GM19328 (cell line): Measurements from ENCODE around the gene P3H2.
A peak's percentile ranks its signal among the peaks of the same experiment; 100 is the strongest.

ENCODE experiments used
- ATAC-seq: cut with Tn5 transposase; IDR thresholded peaks from one replicate; pipeline ENCODE4 v1.9.1; 2021; ENCODE audit warnings: mild to moderate bottlenecking, moderate library complexity; ENCODE audit not compliant: unreplicated experiment

Gene P3H2

DNA sequence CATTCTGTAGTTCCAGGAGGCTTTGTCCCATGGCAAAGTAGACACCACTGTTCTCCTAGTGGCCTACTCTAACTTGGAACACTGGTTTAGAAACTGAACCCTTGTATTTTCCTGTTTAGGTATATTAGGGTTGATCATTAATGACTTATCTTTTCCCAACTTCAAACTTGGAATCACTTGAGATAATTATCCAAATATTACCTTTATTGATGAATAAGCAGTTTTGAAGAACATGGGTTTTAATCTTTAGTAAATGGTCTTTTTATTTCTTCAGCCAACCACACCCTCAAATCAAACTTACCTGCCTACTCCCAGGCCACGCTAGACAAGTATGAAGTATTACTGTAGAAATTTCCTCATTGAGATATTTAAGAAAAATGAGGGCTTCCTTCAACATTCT is 6.5 kb upstream of the P3H2 start:
- no peak for ATAC-seq

DNA sequence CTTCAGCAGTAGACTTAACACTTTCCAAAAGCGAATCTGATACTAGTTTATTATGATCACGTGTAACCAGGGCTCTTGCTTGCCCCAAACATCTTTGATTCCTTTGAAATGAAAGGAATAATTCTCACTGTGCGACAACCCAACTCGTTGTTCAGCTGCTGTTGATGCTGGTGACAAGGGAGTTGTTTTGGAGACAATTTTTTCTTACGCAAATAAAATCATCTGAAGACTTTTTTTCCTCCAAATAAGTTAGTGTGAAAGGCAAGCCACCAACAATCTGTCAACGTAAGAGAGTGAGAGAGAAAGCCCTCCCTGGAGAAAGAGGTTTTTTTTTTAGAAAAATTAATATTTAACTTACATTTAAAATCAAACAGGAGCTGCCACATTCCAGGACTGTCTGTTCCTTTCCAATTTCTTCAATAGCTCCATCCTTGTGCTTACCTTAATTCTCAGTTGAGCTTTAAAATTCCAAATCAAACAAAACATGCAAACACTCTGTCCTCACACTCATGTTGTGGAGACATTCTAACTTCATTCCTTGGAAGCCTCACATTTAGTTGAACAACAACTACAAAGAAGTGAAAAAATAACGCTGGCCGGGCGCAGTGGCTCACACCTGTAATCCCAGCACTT is 4.9 kb upstream of the P3H2 start:
- no peak for ATAC-seq

DNA sequence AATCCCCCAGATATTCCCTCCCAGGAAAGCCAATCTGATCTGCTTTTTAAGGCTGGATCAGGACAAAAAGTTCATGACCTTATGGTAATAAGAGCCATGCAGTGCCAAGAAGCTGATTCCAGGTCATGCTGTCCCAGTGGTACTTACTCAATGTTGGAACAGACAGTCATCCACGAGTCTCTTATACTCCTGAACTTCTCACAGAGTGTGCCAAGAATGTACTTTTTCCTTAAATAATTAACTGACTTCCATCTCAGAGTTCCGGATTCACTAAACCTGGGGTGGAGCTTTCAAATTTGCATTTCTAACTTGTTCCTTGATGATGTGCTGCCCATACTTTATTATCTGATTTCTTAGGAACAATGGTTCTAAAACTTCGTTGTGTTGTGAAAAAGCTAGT is 3.4 kb upstream of the P3H2 start:
- ATAC-seq = no peak

DNA sequence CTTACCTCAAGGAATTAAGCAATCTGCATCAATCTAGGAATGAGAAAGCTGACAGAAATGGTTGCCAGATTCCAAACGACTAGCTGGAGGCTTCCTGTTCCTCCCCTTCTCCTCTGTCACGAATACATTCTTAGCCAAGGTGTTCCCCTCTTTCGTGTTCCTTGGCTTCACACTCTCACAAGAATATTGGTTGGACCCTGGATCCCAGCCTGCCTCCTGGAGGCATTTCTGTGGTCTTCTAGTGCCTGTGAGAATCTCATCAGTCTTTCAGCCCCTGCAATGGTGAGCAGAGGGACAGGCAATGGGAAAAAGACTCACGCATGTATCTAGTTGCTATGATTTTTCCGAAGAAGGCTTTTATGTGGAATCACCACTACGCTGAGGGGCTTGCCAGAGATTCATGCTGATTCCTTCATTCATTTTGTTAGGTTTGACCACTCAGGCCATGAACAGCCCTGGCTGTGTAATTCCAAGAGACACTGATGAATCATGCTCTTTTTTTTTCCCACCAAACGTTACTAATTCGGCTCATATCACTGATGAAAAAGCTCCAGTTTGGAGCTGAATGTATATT is 1.6 kb upstream of the P3H2 start:
- ATAC-seq = no peak

DNA sequence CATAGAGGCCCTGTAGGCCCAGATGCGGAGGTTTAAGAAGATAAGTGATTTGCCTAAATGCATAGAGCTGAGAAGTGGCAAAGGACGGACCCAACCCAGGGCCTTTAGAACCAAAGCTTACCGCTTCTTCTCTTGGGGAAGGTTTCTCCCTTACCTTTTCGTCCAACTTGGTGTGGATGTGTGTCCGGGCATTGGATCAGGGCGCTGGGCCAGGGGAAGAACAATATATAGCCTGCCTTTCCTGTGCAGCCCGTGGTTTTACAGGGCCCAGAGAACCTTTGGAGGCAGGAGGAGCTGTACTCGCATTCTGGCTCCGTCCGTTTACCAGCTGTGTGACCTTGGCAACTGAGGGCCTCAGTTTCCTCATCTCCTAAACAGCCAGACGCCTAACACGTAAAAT is 686 bp upstream of the P3H2 start:
- ATAC-seq = no peak

DNA sequence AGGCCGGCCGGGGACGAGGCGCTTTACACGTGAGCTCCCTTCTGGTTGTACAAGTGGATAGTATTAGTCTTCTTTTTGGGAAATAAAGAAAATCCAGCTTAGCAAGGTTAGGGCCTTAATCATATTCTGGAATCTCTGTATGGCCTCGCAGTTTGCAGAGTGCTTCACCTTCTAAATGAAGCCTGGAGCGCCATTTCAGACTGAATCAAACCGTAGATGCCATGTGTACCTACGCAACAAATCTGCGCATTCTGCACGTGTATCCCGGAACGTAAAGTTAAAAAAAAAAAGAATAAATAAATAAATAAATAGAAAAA is 322 bp upstream of the P3H2 start:
- ATAC-seq = no peak

DNA sequence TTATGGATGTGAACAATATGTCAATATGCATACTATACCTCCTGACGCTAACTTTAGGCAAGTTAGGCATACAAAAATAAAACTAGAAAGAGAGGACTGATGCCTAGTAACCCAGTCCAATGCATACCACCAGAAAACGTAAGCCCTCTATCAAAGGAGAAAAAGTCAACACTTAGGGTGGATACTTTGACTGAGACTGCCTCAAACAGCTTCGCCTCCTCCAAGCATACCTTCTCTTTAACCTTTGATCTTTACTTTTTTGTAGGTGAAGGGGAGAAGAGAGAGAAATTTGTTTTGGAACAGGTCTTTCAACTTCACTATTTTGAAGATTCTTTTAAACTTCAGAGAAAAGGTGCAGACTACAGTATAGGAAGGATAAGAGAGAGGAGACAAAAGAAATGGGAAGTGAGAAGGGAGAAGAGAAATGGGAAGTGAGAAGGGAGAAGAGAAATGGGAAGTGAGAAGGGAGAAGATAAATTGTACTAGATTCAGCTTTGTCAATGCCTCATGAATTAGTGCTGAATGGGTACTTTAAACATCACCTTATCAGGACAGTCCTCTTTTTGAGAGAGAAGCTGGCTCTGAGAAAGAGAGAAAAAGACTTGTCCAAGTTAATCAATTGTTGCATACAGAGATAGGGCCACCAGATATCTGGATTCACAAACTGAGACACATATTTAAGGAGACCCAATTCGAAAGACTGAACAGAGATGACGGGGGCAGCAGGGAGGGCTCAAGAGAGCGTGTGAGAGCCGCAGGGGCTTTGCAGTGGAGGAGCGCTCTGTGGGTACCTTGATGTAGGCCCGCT is 1.0 kb downstream of the P3H2 start:
- ATAC-seq = peak; percentile 6

DNA sequence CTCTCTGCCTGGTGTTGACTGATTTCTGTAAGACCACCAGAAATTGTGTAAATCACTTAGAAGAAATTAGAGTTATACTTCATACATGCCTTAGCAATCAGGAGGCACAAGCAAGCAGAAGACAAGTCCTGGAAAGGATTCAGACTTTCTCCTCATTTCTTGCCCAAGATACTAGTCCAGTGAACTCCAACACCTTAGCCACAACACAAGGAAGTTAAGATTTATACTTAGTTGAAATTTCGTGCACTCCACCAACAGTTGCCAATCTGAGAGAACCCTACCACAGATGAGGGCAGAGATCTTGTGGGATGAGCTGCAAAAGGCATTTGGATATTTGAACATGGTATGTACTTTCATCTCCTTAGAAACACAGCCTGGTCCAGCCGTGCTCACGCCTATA is 2.3 kb downstream of the P3H2 start:
- ATAC-seq = no peak

DNA sequence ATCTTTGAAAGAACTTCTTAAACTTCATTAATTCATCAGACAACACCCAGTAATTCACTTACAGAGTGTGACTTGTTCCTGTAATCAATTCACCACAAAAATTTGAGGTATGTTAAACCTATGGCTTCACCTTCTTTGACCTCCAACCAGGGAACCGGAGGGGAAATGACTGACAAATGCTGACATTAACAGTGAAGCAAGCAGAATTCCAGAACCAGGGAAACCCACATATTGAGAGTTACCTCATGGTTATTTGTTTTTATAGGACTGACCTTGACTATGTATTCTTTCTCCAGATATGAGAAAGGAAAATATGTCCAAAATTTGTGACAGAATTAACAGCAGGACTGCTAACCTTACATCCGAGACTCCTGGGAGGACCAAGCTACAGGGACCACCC is 2.7 kb downstream of the P3H2 start:
- no peak for ATAC-seq

DNA sequence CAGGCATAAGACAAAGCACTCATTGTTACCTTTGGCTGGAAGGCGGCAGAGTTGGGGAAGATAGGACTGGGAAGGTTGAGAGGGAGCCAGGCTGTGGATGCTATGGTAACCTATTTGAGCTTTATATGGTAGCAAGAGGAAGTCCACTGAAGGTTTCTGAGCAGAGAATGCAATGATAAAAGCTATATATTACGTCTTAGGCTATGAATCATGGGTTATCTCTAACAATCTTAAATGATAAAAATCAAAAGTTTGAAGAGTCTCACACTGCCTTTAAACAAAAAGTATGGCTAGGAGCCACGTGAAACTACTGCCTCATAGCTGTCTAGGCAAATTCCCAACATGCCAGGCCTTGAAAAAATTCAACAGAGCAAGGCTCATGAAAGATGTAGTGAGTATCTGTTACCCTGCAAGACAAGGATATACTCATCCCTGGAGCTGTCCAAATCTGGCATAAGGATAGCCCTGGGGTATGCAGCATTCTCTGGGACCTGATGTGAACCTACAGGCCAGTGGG is 4.1 kb downstream of the P3H2 start:
- no peak for ATAC-seq

DNA sequence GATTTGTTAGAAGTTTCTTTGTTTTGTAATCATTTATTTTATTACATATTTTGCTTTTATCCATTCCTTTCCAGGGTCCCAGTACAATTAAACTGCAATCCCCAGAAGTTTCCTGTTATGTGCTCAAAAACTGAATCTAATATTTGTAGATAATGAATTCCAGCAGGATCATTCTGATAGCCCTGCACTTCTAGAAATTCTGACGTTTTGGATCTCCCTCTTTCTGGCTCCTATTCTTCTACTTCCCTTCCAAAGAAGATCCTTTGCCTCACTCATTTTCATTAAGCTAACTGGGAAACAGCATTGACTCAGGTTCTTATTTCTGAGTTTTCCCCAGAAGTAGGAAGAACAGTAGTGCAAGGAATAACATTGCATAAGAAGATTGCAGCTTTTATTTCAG is 9.9 kb downstream of the P3H2 start:
- no peak for ATAC-seq

DNA sequence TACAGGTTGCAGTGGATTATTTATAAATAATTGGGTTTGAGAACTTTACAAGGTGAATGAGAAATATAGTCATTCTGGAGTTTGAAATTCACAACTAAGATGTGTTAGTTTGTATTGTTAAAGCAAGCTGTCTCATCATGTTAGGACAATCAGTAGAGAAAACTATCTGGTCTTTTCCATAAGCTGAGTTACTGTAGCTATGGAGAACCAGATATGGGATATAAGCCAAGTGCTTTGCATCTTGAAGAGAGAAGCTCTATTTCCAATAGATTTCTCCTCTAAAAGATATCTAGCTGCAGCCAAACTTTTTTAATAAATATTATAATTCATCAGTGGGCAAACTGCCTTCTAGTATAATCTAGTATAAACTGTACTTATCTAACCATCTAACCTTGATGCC is 11.3 kb downstream of the P3H2 start:
- no peak for ATAC-seq

DNA sequence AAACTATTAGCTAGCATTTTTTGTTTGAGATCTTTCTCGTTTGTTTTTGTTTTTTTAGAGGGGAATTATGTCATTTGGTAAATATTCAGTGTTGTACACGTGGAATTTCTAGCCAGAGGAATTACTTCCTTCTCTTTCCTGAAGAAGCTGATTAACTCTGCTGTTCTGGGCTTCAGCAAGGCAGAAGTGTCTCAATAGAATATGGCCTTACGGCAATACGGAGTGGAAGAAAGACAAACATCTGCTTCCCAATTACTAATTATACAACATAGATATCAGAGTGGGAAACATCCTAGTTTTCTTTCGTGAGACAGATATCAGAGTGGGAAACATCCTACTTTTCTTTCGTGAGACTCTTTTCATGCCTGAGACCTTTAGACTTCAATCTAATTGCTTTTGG is 11.9 kb downstream of the P3H2 start:
- ATAC-seq = no peak

DNA sequence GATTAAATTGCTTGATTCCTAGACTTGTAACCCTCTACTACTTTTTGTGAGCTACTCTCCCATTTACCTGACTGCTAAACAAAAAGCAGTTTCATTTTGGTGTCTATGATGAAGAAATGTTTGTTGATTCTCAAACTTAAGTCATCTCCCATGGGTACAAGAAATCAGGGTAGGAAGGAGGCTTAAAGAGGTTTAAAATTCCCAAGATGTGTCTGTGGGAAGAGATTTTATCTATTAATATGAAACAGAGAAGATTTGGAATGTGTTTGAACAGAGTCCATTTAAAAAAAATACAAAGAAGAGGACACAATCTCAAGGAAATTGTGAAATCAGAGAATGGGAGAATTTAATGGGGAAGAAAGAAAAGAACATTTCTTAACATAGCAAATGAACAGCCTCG is 14.8 kb downstream of the P3H2 start:
- ATAC-seq = no peak

DNA sequence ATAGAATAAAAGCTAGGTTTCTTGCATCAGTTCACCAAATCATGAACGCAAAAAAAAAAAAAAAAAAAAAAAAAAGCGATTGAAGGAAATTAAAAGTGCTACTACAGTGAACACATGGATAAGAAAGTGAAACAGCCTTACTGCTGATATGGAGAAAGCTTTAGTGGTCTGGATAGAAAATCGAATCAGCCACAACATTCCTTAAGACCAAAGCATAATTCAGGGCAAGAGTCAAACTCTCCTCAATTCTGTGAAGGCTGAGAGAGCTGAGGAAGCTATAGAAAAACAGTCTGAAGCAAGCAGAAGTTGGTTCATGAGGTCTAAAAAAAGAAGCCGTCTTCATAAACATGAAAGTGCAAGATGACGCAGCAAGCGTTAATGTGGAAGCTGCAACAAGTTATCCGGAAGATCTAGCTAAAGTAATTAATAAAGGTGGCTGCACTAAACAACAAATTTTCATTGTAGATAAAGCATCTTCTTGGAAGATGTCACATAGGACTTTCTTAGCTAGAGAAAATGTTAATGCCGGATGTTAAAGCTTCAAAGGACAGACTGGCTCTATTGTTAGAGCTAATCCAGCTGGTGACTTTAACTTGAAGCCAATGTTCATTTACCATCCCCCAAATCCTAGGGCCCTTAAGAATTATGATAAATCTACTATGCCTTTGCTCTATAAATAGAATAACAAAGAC is 19.2 kb downstream of the P3H2 start:
- ATAC-seq = no peak

DNA sequence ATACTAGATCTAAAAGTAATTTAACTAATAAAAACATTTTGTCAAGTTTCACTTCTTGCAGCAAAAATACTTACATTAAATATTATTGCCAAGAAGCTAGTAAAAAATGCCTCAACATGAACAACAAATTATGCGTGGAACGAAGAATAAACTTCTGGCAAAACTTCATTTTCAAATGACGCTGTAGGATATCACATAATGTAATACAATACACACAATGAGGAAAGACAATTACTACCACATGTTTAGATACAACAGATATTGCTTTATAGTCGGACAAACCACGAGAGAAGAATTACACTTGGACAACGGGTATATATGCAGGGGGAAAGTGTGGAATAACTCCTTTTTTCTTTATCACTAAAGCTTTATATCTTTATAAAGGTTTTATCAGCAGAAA is 21.6 kb downstream of the P3H2 start:
- no peak for ATAC-seq

DNA sequence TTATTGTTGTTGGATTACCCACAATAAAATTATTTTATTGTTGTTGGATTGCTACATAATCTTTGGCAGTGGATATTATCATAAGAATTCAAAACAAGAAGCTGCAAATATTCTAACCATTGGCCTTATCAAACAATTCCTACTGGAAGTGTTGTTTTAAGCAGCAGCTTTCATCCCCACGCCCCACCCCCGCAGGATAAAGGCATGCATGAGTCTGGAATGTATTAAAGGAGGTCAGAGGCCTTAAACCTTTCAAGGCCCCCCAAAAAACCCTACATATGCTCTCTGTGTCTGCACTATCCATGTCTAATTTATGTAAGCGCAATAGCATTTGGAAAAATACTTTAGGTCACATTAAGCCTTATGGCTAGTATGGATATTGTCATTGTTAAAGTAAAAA is 23.1 kb downstream of the P3H2 start:
- ATAC-seq = no peak

DNA sequence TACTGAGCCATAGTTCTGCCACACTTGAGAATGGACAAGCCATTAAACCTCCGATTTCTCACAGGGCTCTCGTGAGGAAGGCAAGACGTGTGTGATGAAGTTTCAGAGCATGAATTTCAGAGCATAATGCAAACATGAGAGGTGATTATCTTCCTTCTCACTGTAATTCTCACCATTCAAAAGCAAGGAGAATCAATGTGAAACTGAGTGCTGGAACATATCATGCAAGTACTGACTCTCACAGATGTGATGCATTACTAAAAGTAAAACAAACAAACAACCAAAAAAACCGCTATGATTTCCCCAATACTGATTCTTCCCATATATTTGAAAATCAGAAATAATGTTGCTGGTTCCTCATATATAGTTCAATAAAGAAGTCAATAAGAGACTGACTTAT is 23.7 kb downstream of the P3H2 start:
- ATAC-seq = no peak

DNA sequence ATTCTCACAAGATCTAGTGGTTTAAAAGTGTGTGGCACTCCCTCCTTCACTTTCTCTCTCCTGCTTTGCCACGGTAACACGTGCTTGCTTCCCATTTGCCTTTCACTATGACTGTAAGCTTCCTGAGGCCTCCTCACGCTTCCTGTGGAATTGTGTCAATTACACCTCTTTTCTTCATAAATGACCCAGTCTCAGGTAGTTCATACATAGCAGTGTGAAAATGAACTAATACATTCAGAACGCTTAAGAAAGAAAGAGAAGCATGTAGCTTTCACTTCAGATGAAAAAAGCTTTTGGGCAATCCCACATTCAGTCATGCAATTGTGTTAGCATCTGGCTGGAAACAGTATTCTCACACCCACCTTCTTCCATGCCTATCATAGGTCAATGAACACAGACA is 24.4 kb downstream of the P3H2 start:
- no peak for ATAC-seq

DNA sequence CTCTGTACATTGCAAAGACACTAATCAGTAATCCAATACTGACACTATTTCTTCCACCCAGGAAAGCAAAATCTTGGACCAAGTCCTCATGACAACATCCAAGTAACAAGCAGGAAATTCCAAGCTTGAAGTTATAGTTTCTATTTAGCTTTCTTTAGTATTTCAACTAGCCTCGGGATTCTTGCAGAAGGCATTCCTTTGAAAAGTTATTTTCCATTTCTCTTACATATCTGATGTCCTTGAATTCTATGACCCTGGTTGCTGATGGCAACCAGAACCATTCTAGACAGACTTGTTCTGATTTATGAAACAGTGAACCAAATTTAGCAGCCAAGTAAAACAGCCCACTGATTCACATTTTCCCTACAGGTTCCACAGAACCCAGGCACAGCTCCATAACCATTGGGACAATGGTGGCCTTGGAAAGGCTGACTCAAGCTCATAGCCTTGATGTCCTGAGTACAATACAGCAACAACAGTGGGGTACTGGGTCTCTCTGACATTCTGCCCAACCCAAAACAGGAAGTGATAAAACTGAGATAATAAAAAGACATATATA is 26.5 kb downstream of the P3H2 start:
- ATAC-seq = no peak

DNA sequence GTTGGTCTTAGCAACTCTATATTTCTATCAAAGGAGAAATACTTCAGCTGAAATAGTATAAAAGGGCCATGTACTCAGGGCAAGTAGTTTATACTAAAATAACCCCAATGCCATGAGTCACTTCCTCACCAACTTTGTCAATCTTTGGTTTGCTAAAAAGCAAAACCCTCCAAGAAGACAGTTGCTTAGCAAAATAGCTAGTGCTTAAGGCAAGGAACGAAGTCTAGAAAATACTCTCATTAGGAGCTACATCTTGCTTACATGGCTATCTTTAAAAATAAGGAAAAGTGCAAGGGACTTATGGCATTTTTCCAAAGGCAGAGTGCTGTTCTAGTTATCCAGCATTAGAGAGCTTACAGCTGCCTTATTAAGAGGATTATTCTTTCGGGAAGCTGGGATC is 28.4 kb downstream of the P3H2 start:
- no peak for ATAC-seq

DNA sequence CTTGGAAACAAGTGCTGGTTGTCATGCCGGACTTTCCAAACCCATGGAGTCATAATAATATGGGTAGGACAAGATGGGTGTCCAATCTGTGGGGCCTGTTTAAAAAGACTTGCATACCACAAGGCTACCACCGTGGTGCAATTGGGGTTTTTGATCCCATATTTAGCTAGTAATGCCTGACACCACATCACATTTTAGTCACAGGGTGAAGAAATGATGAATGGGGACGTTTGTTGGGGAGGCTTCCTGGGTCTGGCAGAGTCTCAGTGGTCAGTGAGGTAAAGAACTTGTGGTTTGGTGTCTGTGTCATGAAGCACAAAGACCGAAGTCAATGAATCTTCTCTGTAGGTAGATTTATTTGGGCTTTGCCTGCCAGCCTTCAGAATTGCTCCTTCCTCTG is 31.0 kb downstream of the P3H2 start:
- ATAC-seq = no peak
